Right cardiac atrium (tissue), 5 donors: Measurements from ENCODE around the gene ALDH16A1. TPM values are rescaled to one million over a fixed set of nuclear protein-coding genes. Genes with fewer than 3 reads are reported as not detected.

Experiments used
- ATAC-seq, 2 donors: fragments of 200-7000 bp; cut with Tn5 transposase; one replicate each; pipeline versions ENCODE4 v1.8.0 to v1.9.1; 2020; ENCODE audit warnings: moderate library complexity in 2 of 2, mild to moderate bottlenecking in 1 of 2
- DNase-seq, 3 donors: peaks; one replicate each; pipeline ENCODE4 v3.0.0-alpha.2; 2020
- H3K27ac ChIP-seq: one replicate; pipeline ENCODE4 v1.5.1; 2013; ENCODE audit warnings: mild to moderate bottlenecking, low read length, control low read depth, moderate library complexity
- H3K27me3 ChIP-seq: one replicate; pipeline ENCODE4 v1.6.1; 2013; ENCODE audit not compliant: control insufficient read depth, insufficient read depth
- H3K4me1 ChIP-seq: one replicate; pipeline ENCODE4 v1.6.1; 2013; ENCODE audit warnings: low read length; ENCODE audit not compliant: control insufficient read depth, insufficient read depth
- H3K4me3 ChIP-seq: one replicate; pipeline ENCODE4 v1.5.1; 2013; ENCODE audit warnings: low read length, control low read depth
- H3K9me3 ChIP-seq: one replicate; pipeline ENCODE4 v1.6.1; 2013; ENCODE audit warnings: low read length; ENCODE audit not compliant: control insufficient read depth
- WGBS: extraction: QIAGEN DNeasy Blood & Tissue Kit; methylation state at CpG from one replicate; pipeline ENCODE4 v1.1.7; 2013; 5-methylcytosine and 5-hydroxymethylcytosine counted together
- intact Hi-C, 4 donors: fragments of 100-400 bp; cut with DNase I; formaldehyde crosslinking; loops; one replicate each; pipeline versions ENCODE4 v1.11.0 to v1.14.0; 2022 to 2023
- polyA plus RNA-seq: library from polyadenylated mRNA; stranded (reverse); fragments of 200-250 nt; gene quantifications from one replicate; pipeline ENCODE4 v1.2.3, GENCODE V29; 2013
- total RNA-seq, 4 donors: library from RNA; stranded (reverse); fragmentation: NEBNext Ultra II Directional; extraction: Animal tissue kit (Norgen Biotek cat#: 25700); gene quantifications; one replicate each; pipeline ENCODE4 v1.2.1, GENCODE V29; 2021
- donor health status: healthy with polysubstance abuse.
- donor health status: DM: no; HTN: yes; CAD: no.
- donor health status: DM: no; HTN: no; CAD: no.
- donor health status: DM: no; HTN: yes; CAD: no; lungs with severe emphysema.
- donor health status: DM: yes; HTN: yes; CAD: no.

Gene ALDH16A1
- total and polyA plus RNA-seq, 5 donors: 9.3 to 17.7 (median 11.4) TPM

DNA sequence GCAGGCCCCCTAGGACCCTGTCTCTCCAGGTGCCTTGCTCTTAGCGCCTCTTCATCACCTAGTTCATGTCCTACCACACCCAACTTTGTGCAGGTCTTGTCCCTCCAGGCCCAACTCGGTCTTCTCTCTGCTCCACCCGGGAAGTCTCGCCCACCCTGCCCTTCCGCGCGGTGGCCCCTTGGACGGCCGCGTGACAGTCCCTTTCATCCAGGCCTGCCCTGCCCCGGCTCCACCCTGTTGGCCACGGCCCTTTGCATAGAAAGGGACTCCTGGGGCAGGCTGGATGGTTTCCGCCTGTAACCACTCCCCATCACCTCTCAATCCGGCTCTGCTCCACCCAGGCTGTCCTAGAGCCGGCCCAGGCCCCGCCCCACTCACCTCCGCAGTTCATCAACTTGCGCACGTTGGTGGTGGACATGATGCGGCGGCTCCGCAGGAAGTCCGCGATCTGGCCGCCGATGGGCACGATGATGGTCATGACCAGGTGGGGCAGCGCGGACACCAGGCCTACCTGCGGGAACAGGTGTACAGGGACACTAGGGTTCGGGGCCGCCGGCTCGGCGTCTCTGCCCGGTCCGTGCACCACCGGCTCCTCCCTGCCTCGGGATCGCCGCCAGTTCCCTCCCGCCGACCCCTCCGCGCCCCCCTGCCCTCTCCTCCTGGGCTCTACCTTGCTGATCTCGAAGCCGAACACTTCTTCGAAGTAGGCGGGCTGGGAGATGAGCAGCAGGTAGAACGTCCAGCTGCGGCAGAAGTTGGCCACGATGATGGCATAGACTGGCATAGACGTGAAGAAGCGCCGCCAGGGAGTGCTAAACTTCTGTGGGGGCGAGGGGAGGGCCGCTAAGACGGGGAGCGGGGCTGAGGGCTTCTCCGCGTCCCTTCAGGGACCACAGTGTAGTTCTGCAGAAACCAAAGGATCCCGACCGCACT lies 20.6 kb upstream of the ALDH16A1 start:
- DNase-seq (peak in 1 of 3 donors; percentile 36), ATAC-seq (no peak)
- Histone ChIP-seq H3K4me3 (no peak overlapping the region), H3K4me1 (no peaks in the 10 kb centered on the region), H3K9me3 (no peaks in the 10 kb centered on the region), H3K27me3 (no peaks in the 10 kb centered on the region), H3K27ac (no peak overlapping the region)
- 14% methylated on average over 63 of the region's 63 CpGs for WGBS
- intact Hi-C loops: no loop called here

DNA sequence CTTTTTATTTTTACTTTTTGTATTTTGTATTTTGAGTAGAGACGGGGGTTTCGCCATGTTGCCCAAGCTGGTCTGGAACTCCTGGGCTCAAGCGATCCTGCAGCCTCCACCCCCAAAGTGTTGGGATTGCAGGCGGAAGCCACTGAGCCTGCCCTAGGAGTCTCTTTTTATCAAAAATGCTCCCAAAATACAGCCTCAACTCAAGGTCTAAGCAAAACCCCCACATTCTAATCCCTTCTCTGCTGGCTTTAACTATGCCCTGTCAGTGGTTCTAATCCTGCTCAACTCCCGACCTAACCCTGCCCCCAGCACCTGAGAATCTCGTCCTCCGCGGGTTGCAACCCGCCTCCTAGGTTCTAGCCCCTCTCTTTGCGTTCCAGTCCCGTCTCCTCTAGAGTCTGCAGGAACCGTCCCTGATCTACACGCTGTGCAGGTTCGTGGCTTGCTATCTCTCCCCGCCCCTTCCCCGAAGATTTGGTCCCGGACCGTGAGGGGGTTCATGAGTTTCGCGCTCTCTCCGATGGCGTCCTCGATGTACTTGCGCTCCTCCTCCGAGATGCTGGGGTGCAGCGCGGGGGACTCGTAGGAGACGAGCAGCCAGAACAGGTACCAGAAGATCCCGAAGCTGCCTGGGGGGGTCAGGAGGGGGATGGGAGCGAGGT lies 19.7 kb upstream of the ALDH16A1 start:
- peak in 1 of 3 donors; percentile 15 for DNase-seq
- H3K27ac ChIP-seq: no peak overlapping the region
- no peaks in the 10 kb centered on the region for H3K9me3 ChIP-seq
- no peak overlapping the region for H3K4me3 ChIP-seq
- H3K27me3 ChIP-seq: no peaks in the 10 kb centered on the region
- ATAC-seq: no peak
- intact Hi-C loops: no loop called here
- no peaks in the 10 kb centered on the region for H3K4me1 ChIP-seq
- 26% methylated on average over 31 of the region's 31 CpGs for WGBS

DNA sequence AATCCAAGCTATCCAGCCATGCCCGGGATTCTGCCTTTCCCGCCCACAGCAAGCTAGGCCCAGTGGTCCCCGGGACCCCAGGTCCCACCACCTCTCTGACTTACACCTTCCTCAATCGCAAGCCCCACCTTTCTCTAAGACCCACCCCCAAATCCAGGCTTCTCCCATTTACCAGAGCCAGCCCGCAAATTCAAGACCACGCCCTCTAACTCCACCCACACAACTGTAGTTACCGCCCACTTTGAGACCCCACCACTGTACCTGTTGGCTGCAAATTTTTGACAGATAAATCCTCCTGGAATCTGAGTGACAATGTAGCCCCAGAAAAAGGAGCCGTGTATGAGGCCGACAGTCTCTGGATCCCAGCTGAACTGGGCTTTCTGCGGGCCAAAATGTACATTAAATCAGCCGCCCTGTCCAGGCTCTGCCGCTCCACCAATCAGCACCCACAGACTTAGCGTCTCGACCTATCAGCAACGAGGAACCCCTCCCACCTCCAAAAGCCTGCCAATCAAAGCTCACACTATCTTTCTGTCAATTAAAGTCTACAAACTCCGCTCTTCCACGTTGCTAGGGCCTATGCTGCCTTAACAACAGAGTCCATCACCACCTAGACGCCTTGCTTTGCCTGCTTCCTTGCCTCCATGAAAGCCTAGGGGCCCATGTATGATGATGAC lies 18.0 kb upstream of the ALDH16A1 start:
- ATAC-seq (no peak), DNase-seq (no peak)
- H3K27me3 ChIP-seq: no peaks in the 10 kb centered on the region
- H3K4me3 ChIP-seq: no peak overlapping the region
- H3K9me3 ChIP-seq: no peaks in the 10 kb centered on the region
- H3K27ac ChIP-seq: no peak overlapping the region
- WGBS: 88% methylated on average over 18 of the region's 18 CpGs
- intact Hi-C loops: loop anchor here in 1 of 4 donors (5.0 kb wide), 1 partner anchor 38 kb away; no protein-coding TSS in a partner anchor
- no peaks in the 10 kb centered on the region for H3K4me1 ChIP-seq

DNA sequence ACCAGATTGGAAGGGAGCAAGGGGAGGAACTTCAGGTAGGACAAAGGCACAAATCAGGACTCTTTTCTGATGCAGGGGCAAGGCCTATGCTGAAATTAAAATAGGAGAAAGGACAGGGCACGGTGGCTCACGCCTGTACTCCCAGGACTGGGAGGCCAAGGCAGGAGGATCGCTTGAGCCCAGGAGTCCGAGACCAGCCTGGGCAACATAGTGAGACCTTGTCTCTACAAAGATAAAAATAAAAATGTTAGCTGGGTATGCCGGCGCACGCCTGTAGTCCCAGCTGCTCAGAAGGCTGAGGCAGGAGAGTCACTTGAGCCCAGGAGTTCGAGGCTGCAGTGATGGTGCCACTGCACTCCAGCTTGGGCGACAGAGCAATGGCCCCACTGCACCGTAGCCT lies 17.4 kb upstream of the ALDH16A1 start:
- no peaks in the 10 kb centered on the region for H3K27me3 ChIP-seq

DNA sequence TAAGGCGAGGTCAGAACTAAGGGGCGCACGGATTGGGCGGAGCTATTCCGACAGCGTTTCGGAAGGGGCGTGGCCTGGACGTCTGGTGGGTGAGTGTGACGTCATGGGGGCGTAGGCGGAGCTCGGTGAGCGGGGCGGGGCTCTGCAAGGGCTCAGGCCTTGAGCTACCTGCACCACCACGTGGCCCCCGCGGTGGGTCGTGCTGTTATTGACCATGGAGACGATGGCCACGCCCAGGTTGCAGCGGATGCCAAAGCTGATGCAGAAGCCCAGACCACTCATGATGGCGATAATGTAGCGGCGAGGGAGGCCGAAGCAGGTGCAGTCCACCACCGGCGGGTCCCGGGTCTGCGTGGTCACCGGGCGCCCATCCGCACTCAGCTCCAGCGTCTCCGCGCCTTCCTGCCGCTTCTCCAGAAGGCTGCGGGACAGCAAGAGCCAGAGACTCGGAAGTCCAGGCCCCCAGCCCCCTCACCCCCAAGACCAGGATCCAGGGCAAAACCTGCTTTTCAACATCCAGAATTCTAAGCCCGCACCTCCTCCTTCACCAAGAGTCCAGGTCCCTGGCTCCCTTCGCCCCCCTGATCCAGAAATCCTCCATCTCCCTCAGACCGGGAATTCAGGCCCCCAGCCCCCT lies 16.5 kb upstream of the ALDH16A1 start:
- H3K4me3 ChIP-seq: no peak overlapping the region
- no peaks in the 10 kb centered on the region for H3K27me3 ChIP-seq
- 17% methylated on average over 42 of the region's 42 CpGs for WGBS
- intact Hi-C loops: loop anchor here in 1 of 4 donors (5.0 kb wide), 1 partner anchor 39 kb away; no protein-coding TSS in a partner anchor
- DNase-seq (peak in 1 of 3 donors; percentile 67), ATAC-seq (no peak)
- no peaks in the 10 kb centered on the region for H3K4me1 ChIP-seq
- no peaks in the 10 kb centered on the region for H3K9me3 ChIP-seq
- no peak overlapping the region for H3K27ac ChIP-seq

More for the DNA sequence above, 17.4 kb upstream of the ALDH16A1 start:
- intact Hi-C loops: loop anchor here in 1 of 4 donors (5.0 kb wide), 1 partner anchor 38 kb away; no protein-coding TSS in a partner anchor
- ATAC-seq (no peak), DNase-seq (no peak)
- Histone ChIP-seq H3K4me3 (no peak overlapping the region), H3K27ac (no peak overlapping the region), H3K9me3 (no peaks in the 10 kb centered on the region), H3K4me1 (no peaks in the 10 kb centered on the region)
- WGBS: 85% methylated on average over 10 of the region's 10 CpGs

GRCh38 chr19:49437231-49437630 lies 15.8 kb upstream of the ALDH16A1 start:
- Histone ChIP-seq H3K9me3 (no peaks in the 10 kb centered on the region), H3K4me3 (no peak overlapping the region), H3K27ac (no peak overlapping the region), H3K27me3 (no peaks in the 10 kb centered on the region), H3K4me1 (no peaks in the 10 kb centered on the region)
- DNase-seq (peak in 2 of 3 donors; percentile 40 to 62), ATAC-seq (no peak)
- intact Hi-C loops: loop anchor here in 1 of 4 donors (5.0 kb wide), 1 partner anchor 40 kb away; no protein-coding TSS in a partner anchor
- WGBS: 14% methylated on average over 8 of the region's 8 CpGs

DNA sequence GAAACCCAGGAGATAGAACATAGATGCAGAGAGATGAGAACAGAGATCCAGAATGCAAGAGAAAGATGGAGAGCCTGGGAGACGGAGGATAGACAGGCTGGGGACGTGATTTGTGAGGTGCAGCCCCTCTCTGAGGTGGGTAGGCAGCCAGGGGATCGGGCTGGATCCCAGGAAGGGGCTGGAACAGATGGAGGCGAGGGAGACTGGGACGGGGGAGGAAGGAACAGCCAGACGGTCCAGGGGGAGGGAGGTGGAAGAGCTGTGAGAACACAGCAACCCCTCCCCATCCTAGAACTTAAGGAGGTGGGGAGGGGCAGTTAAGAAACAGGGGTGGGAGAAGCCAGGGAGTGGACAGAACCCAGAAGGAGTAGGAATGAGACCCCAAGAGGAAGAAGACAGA lies 14.8 kb upstream of the ALDH16A1 start:
- 20% methylated on average over 6 of the region's 6 CpGs for WGBS
- no peaks in the 10 kb centered on the region for H3K4me1 ChIP-seq
- intact Hi-C loops: loop anchor here in 1 of 4 donors (5.0 kb wide), 1 partner anchor 41 kb away; no protein-coding TSS in a partner anchor
- DNase-seq: peak in 1 of 3 donors; percentile 36
- H3K4me3 ChIP-seq: no peak overlapping the region
- ATAC-seq: no peak
- H3K27ac ChIP-seq: no peak overlapping the region
- no peaks in the 10 kb centered on the region for H3K27me3 ChIP-seq
- H3K9me3 ChIP-seq: no peaks in the 10 kb centered on the region

GRCh38 chr19:49439836-49440235 lies 13.2 kb upstream of the ALDH16A1 start:
- intact Hi-C loops: loop anchor here (5.0 to 10.0 kb wide), 4 partner anchors 43 to 175 kb away; partner anchors contain the start of genes DKKL1 (in 1 of the 4) and TEAD2 (in 1 of the 4)
- DNase-seq (peak in 1 of 3 donors; percentile 4), ATAC-seq (no peak)
- no peaks in the 10 kb centered on the region for H3K27me3 ChIP-seq
- H3K4me3 ChIP-seq: no peak overlapping the region
- no peaks in the 10 kb centered on the region for H3K4me1 ChIP-seq
- no peak overlapping the region for H3K27ac ChIP-seq
- H3K9me3 ChIP-seq: no peaks in the 10 kb centered on the region
- 45% methylated on average over 6 of the region's 6 CpGs for WGBS

DNA sequence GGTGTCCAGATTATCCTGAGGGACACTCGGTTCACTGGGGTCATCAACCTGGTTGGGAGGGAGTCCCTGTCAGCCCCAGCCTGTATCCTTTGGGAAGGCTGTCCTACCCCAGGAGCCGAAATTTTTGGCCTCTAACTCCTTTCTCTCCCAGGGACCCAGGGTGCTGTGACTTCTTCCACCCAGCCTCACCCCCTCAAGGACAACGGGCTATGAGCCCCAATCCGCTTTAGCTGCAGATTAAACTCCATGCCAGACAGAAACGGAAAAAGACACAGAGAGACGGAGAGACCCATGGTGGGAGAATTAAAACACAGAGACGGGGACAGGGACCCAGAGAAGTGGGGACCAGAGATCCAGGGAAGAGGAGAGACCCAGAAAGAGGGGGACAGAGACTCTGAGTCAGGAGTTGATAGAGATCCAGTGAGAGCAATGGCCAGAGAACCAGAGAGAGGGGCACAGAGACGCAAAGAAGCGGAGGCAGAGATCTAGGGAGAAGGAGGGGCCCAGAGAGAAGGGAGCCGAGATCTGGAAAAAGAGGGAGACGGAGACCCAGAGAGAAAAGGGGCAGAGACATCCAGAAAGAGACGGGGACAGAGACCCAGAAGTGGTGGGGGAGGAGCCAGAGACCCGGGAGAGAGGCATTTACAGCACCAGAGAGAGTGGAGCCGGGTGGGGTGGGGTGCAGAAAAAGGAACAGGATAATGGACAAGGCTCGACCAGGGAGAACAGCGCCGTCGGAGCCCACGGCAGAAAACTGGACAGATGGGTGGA lies 12.4 kb upstream of the ALDH16A1 start:
- WGBS: 22% methylated on average over 18 of the region's 19 CpGs
- H3K27me3 ChIP-seq: no peaks in the 10 kb centered on the region
- no peaks in the 10 kb centered on the region for H3K9me3 ChIP-seq
- peak overlapping the region; percentile 45 for H3K4me3 ChIP-seq
- ATAC-seq (no peak), DNase-seq (peak in 1 of 3 donors; percentile 18)
- no peaks in the 10 kb centered on the region for H3K4me1 ChIP-seq
- no peak overlapping the region for H3K27ac ChIP-seq
- intact Hi-C loops: loop anchor here (5.0 to 10.0 kb wide), 3 partner anchors 48 to 176 kb away; partner anchors contain the start of genes DKKL1 (in 1 of the 4) and TEAD2 (in 1 of the 4)
